GM19328 (cell line): ENCODE measurements around the gene RSAD2.
"Not testable (repeated sequence)": the region's sequence is repeated elsewhere in the genome, so short reads cannot be mapped to it uniquely, and the experiment has no call there.

Experiments
- ATAC-seq: cut with Tn5 transposase; IDR thresholded peaks from one replicate; pipeline ENCODE4 v1.9.1; 2021; ENCODE audit warnings: mild to moderate bottlenecking, moderate library complexity; ENCODE audit not compliant: unreplicated experiment

Gene RSAD2

DNA sequence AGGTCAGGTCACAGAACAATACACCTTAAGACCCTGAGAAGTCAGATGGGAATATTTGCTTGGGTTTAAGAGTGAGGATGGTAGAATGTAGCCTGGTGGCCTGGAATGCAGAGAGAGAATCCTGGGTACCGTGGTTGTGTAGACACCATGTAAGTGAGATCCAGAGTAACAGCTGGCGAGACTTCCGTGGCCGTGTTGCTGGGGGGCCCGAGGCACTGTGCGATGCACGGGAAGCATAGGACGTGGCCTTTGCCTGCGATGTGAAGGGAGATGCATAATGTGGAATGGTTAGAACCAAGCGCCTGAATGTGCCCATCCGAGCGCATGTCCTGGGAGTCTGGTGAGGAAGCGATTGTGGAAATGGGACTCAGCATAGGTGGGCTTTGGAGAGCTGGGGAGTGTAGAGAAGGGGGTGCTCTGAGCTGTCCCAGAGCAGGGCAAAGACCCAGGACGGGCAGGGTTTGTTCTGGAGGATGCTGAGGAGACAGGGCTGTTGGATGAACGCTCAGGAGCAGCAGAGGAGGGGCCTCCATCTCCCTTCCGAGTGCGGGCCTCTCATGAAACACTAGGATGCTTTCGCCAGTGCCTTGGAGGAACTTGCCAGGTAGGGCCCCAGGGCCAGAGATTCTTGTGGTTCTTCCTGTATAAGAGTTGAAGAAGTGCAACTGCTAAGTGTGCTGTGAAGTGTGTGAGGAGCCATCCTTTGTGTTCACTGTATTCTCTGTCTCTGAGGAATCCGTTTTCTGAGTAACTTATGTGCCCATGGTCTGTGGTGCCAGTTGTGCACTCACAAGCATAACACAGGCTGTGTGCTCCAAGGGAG lies 46.7 kb downstream of the RSAD2 start:
- no peak for ATAC-seq

DNA sequence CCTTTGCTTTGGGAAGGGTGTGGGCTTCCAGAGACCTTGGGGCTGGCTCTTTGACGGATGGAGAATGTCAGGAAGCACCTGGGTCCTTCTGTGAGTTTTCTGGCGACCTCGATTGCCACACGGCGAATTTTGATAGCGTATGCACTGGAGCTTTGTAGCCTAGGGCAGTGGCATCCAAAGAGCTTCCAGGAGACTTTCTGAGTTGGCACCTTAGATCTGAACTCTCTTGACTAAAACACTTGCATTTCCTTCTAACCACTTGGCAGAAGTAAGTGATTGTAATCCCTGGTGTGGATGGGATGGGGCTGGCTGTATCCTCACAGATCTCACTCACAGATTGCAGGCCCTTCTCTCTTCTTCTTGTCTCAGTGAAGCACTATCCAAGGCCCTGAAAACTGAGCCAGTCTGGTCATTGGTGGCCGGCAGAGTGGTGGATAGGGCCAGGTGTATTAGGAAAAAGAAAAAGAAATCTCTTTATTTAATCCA lies 47.4 kb downstream of the RSAD2 start:
- no peak for ATAC-seq

DNA sequence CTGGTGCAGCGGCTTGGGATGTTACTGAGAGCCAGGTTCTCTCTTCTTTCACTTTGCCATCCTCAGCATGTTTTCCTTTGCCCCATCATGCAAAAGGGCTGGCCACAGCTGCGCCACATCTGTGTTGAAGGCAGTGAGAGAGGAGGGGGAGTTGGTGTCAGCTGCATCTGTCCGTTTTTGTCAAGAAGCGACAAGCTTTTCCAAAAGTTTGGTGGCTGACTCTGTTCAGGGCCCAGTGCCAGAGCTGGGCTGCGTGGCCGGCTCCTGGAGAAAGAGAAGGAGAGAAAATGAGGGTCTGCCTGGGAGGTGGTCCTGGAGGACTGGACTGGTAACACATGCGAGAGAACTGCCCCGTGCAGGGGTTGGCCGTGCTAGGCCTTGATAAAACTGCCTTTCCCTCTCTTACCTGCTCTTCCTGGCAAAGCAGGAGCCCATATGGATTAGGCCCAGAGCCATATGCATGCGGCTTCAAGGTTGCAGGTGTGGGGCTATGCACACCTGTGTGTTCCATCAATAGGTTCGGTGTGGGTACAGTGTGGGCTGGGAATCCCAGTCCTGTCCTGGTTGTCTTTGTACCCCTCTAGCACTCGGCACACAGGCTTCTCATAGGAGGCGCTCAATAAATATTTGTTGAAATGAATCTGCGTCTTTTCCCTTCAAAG lies 48.6 kb downstream of the RSAD2 start:
- no peak for ATAC-seq

DNA sequence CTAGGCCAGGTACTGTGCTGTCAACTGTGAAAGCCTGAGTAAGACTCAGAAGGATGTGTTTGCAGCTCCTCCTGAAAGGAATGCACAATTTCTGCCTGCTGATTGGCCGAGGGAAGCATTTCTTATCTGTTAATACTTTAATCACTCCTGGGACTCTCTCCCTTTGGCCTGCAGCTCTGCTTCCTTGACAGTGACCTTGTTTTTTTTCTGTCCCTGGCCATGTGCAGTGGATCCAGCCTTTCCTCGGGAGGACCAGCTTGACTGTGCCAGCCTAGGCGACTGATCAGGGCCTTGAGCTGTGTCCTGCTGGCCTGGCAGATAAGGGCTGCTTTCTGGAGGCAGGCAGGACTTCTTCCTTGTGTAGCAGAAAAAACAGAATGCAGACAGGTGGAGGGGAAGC lies 49.6 kb downstream of the RSAD2 start:
- no peak for ATAC-seq

DNA sequence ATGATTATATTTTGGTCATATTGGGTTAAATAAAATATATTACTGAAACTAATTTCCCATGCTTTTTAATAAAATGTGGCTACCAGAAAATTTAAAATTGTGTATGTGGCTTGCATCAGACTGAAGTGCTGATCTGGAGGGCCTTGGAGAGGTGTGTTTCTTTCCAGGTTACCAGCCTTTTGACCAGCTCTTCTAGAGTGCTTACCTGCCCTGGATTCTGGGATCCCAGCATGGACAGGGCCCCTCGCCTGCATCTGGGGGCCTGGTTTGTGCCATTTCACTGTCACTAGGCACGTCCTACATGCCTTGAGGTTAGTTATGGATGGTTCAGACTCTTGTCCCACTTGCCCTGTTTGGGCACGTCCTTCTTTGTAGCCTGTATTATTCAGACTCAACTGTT lies 50.2 kb downstream of the RSAD2 start:
- ATAC-seq: no peak

DNA sequence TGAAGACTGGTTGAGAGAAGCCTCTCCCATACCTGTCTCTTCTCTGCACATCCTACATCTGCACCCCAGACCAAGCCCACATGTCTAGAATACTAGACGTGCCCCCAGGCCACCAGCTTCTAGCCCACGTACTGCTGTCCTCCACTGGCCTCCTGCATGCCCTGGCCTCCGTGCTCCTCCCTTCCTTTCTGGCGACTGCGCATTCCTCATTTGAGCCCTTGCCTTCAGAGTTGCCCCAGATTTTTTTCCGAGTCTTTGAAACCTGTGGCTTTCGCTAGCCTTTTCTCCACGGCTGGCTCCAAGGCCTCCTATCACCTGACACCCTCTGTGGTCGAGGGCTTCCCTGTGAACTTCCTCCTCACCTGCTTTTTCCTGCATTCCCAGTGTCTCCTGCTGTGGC lies 50.9 kb downstream of the RSAD2 start:
- ATAC-seq: no peak

DNA sequence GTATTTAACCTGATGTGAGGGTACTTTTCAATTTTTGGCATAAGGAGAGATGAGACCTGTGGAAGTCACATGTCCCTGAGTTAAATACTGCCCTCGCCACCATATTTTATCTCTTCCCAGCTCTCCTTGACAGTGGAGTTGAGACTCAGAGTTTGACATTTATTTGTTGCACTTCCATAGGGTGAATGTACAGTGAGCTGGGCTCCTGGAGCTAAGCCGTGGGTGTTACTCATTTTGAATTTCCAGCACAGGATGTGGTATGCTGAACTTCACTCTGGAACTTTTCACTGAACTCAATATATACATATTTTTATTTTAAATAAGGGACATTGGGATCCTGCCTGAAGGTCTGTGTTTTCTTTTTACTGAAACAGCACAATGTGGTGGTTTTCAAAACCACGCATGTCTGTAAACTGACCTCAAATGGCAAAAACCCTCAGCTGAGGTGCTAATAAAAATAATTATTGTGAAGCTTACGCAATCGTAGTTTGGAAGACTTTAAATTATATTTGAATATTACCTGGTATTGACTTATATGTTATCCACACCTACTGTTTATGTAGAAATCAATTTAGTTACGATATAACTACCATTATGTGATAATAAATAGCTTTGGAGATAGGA lies 51.7 kb downstream of the RSAD2 start:
- ATAC-seq: no peak

DNA sequence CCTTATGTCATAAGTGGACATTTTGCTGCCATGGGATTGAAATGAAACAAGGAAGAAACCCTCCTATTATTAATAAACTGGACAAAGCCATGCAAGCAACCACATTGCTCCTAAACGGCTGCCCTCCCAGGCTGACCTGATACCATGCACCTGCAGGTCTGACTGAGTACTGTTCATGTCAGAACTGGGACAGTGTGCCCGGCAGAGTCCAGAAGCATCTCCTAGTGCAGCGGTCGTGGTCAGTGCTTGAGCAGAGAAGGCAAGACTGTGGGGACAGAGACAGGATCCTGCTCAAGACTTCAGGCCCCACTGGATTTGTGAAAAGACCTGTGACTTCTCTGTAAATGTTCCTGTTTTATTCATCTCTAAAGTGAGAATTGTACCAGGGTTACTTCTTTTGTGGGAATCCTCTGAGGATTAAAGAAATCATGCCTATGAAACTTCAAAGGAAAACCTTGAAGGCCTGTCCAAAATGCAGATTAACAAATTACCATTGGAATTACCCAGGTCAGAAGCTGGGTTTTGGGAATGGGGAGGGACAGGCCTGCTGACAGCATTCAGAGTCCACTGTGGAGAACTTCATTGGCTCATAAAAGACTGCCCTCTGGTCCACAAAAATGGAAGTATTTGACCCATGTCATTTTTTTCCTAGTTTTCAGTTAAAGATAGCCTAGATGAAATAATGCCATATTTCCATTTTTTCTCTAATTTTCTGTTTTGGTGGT lies 53.5 kb downstream of the RSAD2 start:
- no peak for ATAC-seq

DNA sequence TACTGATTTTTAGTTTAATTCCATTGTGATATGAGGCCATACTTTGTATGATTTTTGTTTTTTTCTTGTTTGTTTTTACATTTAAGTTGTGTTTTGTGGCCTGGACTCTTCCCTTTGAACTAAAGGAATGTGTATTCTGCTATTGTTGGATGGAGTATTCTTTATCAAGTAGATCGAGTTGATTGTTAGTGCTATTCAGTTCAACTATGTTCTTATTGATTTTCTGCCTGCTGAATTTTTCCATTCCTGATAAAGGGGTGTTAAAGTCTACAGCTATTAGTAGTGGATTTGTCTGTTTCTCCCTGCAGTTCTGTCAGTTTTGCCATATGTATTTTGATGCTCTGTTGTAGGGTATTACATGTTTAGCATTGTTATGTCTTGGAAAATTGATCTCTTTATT lies 54.2 kb downstream of the RSAD2 start:
- no peak for ATAC-seq

DNA sequence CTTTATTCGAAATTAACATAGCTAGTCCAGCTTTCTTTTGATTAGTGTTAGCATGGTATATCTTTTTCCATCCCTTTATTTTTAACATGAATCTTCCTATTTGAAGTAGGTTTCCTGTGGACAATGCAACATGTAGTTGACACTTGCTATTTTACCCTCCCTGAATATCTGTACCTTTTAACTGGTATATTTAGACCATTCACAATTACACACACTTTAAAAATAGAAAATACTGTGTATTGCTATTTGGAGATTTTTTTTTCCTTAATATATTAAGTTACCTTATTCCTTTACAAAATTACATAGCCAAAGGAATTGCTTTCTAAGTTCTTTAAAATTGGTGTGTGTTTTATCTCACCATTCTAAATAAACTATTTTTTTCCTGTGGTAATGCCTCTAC lies 54.6 kb downstream of the RSAD2 start:
- no peak for ATAC-seq

DNA sequence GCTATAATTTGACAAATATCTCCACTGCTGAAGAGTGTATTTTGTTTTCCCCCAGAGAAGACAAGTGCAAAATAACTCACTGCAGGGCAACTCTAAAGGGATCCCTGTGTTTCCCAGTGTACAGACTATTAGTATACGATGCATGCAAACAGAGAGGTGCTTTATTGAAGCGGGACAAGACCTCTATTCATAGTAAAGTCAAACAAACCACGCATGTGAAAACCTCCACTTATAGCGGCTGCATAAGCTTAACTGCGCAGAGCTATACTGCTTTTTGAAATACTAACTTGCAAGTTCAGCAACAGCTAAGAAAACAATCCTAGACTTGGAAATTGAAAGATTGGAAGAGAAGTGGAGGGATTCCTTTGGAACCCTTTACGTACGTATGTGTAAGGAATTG lies 55.3 kb downstream of the RSAD2 start:
- no peak for ATAC-seq

DNA sequence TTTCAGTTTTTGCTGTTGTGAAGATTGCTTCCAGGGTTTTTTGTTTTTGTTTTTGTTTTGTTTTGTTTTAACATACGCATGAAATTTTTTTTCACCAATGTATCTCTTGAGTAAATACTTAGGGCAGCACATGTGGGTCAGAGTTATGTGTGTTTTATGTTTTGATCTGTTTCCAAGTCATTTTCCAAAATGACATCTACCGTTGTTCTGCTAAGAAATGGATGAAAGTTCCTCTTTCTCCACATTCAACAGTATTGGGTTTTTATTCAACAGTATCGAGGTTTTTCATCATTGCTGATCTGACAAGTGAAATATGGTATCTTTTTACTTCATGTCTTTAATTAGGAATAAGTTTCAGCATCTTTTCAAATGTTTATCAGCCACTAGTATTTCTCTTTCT lies 56.3 kb downstream of the RSAD2 start:
- no peak for ATAC-seq

DNA sequence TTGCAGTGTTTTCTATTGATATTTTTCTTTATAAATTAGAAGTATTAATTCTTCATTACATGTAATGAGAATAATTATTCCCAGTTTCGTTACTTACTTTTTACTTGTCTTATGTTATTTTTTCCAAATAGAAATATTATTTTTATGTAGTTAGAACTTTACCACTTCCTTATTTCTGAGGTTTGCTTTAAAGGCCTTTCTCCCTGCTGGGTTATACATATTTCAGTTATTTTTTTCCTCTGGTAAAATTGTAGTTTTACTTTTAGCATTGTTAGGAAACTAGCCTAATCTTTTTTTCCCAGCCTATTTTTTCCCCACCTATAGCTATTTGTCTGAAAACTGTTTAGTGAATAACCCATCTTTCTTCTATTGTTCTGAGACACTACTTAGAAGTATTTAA lies 56.8 kb downstream of the RSAD2 start:
- no peak for ATAC-seq

DNA sequence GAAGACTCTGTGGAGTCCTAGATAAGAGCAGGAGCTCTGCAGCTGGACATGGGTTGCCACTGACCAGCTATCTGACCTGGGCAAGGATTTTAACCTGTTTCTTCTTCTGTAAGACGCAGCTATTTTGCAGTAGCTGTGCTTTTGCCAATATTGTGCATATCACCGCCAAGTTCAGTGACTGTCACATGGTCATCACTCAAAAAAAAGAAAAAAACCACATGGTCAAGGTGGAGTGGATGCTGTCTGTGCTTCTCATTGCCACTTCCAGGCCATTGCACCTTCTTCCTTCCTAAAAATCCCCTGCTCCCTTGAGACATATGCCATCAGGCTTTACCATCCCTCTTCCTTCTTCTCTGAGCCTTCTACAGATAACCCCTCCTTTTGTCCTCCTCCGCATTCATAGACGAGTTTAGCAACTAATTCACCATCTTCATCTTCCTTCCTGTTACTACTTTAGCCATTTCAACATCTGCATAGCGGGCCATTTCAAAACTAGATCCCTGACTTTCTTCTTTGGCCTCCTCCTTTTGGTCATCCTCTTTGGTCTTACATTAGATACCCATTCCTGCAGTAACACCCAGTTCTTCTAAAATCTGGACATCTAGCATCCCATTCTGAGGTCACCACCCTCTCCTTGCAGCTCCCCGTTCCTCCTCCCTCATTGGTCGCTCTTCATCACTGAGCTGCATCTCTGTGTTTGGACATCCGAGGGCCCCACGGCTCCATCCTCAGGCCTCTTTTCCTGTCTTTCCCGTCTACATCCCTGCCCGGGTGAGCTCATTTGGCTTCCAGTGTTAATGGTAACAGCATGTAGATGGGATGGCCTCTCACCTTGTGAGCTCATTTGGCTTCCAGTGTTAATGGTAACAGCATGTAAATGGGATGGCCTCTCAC lies 57.4 kb downstream of the RSAD2 start:
- ATAC-seq: no peak

DNA sequence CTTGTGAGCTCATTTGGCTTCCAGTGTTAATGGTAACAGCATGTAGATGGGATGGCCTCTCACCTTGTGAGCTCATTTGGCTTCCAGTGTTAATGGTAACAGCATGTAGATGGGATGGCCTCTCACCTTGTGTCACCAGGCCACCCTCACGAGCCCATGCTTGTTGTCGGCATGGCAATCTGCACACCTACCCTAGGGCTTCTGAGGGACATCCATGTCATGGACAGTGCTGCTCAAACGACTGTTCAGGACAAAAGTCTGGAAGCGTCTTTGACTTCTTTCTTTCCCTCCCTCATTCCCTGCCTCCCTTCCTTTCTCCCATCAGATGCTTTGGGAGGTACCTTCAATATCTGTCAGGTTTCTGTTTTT lies 58.1 kb downstream of the RSAD2 start:
- ATAC-seq: not testable (repeated sequence)

DNA sequence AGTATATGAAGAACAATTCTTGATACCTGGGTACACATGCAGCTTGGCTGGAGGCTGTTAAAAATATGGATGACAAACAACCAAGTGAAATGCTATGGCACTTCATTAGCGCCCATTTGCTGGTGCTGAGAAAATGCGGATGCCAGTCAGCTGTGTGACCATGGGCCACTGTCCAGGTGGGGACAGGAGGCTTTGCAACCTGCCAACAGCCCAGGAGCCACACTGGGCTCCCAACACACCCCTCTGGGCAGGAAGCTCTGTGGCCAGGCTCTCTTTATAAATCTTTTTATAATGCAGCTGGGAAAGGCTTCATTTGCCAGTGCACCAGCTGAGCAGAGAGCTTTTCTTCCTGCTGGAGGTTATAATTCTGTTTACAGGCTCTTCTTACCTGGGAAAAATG lies 59.6 kb downstream of the RSAD2 start:
- no peak for ATAC-seq

DNA sequence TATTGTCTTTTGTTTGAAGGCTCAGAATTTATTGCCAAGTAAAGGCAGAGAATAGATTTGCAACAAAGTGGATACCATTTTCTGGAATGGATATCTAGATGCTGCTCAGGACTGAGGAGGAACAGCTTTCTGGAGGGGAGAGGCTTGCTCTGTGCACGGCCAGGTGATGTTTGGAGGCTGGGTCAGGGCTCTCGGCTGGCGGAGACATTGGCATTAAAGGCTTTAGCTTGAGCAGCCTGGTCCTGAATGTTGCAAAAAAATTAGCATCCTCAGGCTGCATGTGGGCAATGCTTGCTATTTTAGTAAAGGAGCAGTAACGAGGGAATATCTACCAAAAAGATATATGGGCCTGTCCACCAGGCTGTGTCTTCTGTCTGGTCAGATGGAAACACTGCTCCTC lies 60.0 kb downstream of the RSAD2 start:
- no peak for ATAC-seq

DNA sequence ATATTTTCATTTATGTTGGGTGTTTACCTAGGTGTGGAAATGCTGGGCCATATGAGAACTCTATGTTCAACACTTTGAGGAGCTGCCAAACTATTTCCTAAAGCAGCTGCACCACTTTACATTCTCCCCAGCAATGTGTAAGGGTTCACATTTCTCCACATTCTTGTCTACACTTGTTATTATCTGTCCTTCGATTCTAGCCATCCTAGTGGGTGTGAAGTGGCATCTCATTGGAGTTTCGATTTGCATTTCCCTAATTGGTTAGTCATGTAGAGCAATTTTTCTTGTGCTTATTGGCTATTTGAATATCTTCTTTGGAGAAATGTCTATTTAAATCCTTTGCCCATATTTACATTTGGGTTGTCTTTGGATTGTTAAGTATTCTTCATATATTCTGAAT lies 61.5 kb downstream of the RSAD2 start:
- no peak for ATAC-seq

DNA sequence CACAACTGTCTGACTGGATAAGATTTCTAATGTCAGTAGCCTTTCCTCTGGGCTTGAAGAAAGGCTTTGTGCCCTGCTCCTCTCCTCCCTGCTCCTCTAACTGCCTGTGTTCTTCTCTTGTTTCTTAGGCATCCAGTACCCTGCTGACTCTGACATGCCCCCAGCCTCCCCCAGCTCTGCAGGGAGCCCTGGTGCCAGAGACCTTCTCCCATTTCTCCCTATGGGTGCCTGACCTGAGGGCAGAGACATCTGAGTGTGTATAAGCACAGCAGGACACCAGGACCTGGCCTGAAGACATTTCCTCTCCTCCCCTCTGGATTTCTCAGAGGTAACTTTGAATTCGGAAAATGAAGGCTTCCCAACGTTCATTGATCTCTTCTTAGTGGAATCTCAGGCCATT lies 63.2 kb downstream of the RSAD2 start:
- ATAC-seq: no peak

DNA sequence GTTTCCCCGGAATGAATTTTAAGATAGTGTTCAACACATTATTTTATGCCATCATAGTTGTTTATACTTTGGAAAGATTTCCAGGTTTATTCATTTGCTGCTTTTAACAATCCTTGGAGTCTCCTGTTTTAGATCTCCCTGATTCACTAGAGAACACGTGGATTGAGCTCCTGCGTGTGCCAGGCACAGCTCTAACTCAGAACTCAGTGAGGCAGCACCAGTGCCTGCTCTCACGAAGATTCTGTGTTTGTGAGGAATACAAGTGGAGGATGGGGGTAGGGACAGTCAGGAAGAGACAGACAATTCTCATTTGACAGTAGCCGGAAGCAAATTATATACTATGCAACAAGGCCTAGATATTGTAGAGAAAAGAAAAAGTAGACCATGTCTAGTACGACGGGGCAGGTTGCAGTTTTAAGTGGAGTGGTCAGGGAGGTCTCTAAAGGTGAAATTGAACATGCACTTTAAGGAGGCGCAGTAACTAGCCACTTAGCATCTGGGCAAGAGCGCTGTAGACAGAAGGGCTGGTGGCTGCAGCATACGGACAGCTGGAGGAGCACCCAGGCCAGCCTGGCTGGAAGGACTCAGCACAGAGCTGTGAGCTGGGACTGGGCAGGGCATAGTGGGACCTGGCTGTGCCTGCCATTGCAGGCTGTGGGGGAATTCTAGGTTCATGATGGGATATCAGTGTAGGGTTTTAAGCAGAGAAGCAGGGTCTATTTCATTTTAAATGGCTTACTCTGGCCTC lies 63.9 kb downstream of the RSAD2 start:
- no peak for ATAC-seq
